Keratinocyte (primary cell): ENCODE measurements around the gene CBX7.

Experiments used
- EZH2 ChIP-seq: IDR thresholded peaks from one replicate; pipeline ENCODE4 v1.6.1; 2012; ENCODE audit warnings: inconsistent platforms, mild to moderate bottlenecking, low read length, moderate library complexity
- TF ChIP-seq, protein P1 (sequence below), 3 experiments: IDR thresholded peaks in 1 of 3; conservative IDR thresholded peaks in 1 of 3; optimal IDR thresholded peaks in 1 of 3; 2 replicates in 2 of 3; 3 replicates in 1 of 3; pipeline versions ENCODE3 to v1.5.1; 2011; ENCODE audit warnings: low read length in 3 of 3, mild to moderate bottlenecking in 3 of 3, moderate library complexity in 2 of 3, control low read depth in 1 of 3, inconsistent platforms in 1 of 3; ENCODE audit not compliant: insufficient read depth in 2 of 3; ENCODE audit errors: extremely low read depth in 1 of 3

DNA sequence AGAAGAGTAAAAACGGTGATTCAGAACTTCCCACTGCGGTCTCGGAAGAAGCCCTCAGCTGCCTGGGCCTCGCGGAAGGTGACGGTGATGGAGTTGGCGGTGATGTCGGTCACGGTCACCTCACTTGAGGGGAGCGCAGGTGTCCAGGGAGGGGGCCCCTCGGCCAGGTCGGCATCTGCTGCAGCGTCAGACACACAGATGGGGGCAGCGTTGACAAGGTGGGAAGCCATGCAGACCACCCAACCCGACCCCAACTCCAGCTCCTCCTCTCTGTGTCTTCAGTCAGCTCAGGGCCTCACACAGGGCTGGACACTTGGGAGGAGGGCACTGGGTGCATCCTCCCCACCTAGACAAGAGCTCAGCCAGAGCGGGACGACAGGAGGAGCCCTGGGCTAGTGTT, 18.6 kb downstream of the CBX7 start:
- TF ChIP-seq, protein P1, sequence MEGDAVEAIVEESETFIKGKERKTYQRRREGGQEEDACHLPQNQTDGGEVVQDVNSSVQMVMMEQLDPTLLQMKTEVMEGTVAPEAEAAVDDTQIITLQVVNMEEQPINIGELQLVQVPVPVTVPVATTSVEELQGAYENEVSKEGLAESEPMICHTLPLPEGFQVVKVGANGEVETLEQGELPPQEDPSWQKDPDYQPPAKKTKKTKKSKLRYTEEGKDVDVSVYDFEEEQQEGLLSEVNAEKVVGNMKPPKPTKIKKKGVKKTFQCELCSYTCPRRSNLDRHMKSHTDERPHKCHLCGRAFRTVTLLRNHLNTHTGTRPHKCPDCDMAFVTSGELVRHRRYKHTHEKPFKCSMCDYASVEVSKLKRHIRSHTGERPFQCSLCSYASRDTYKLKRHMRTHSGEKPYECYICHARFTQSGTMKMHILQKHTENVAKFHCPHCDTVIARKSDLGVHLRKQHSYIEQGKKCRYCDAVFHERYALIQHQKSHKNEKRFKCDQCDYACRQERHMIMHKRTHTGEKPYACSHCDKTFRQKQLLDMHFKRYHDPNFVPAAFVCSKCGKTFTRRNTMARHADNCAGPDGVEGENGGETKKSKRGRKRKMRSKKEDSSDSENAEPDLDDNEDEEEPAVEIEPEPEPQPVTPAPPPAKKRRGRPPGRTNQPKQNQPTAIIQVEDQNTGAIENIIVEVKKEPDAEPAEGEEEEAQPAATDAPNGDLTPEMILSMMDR (optimal IDR thresholded peaks at IDR 0.05 in 1 of 3, IDR thresholded peaks at IDR 0.05 in 1 of 3, conservative IDR thresholded peaks at IDR 0.05 in 1 of 3; ENCODE audit: extremely low read depth in 1 of 3, insufficient read depth in 2 of 3, low read length in 3 of 3): no peak
- TF ChIP-seq EZH2: no peak
